Measurements from ENCODE around the gene APOC1.
"Not testable (repeated sequence)": the region's sequence is repeated elsewhere in the genome, so short reads cannot be mapped to it uniquely, and the experiment has no call there.

APOC1 gene

GRCh38 chr19:44912854-44913253 is 1.6 kb upstream of the APOC1 start:
- 80% methylated on average over 4 of the region's 6 CpGs for WGBS (ENCODE audit: insufficient coverage)
- Histone ChIP-seq H3K4me3 (ENCODE audit: control insufficient read depth in 1 of 7, extremely low read depth in 1 of 7, insufficient read depth in 4 of 7, low read depth in 2 of 7, low read length in 6 of 7) (no peak overlapping the region), H3K36me3 (ENCODE audit: control insufficient read depth in 4 of 4, insufficient read depth in 4 of 4, low read length in 3 of 4) (no peaks in the 10 kb centered on the region), H3K9me3 (ENCODE audit: control extremely low read depth in 1 of 5, control insufficient read depth in 4 of 5, insufficient read depth in 2 of 5, low read depth in 1 of 5, low read length in 4 of 5) (no peaks in the 10 kb centered on the region), H3K27me3 (replicated peaks in 2 of 5; ENCODE audit: control insufficient read depth in 4 of 5, insufficient read depth in 5 of 5, low read length in 4 of 5) (no peaks in the 10 kb centered on the region), H3K4me1 (ENCODE audit: control extremely low read depth in 1 of 4, control insufficient read depth in 4 of 4, insufficient read depth in 4 of 4, low read length in 3 of 4) (peaks cover 0 to 35% (median 21%) of the 10 kb centered on the region in 4 experiments), H3K27ac (ENCODE audit: insufficient read depth in 1 of 2, low read depth in 1 of 2, low read length in 2 of 2, poor library complexity in 1 of 2, severe bottlenecking in 2 of 2) (no peak overlapping the region)
- POLR2A ChIA-PET, result no interaction called here
- no peak for DNase-seq
- CTCF ChIA-PET, result interaction anchor here (0.8 to 10.3 kb wide), 3 partner anchors 8 to 39 kb away, joined by 3 to 72 read pairs (median 3); no protein-coding TSS in a partner anchor

GRCh38 chr19:44913512-44914432 is 636 bp upstream of the APOC1 start:
- Histone ChIP-seq H3K4me3 (ENCODE audit: control insufficient read depth in 1 of 7, extremely low read depth in 1 of 7, insufficient read depth in 4 of 7, low read depth in 2 of 7, low read length in 6 of 7) (peak overlapping the region in 2 of 7 experiments; percentile 67 to 72), H3K4me1 (ENCODE audit: control extremely low read depth in 1 of 4, control insufficient read depth in 4 of 4, insufficient read depth in 4 of 4, low read length in 3 of 4) (peaks cover 0 to 35% (median 21%) of the 10 kb centered on the region in 4 experiments), H3K27ac (ENCODE audit: insufficient read depth in 1 of 2, low read depth in 1 of 2, low read length in 2 of 2, poor library complexity in 1 of 2, severe bottlenecking in 2 of 2) (peak overlapping the region in 1 of 2 experiments; percentile 70)
- POLR2A ChIA-PET; H3K27me3 ChIP-seq (replicated peaks in 2 of 5; ENCODE audit: control insufficient read depth in 4 of 5, insufficient read depth in 5 of 5, low read length in 4 of 5); H3K36me3 ChIP-seq (ENCODE audit: control insufficient read depth in 4 of 4, insufficient read depth in 4 of 4, low read length in 3 of 4); H3K9me3 ChIP-seq (ENCODE audit: control extremely low read depth in 1 of 5, control insufficient read depth in 4 of 5, insufficient read depth in 2 of 5, low read depth in 1 of 5, low read length in 4 of 5): not testable (repeated sequence)
- peak in 1 of 3 donors; percentile 25 for DNase-seq
- CTCF ChIA-PET, result interaction anchor here (0.8 to 10.3 kb wide), 3 partner anchors 9 to 38 kb away, joined by 3 to 72 read pairs (median 3); no protein-coding TSS in a partner anchor
- 61% methylated on average over 9 of the region's 23 CpGs for WGBS (ENCODE audit: insufficient coverage)

- Histone ChIP-seq H3K9me3 (ENCODE audit: control extremely low read depth in 1 of 5, control insufficient read depth in 4 of 5, insufficient read depth in 2 of 5, low read depth in 1 of 5, low read length in 4 of 5) (no peaks in the 10 kb centered on the region), H3K27me3 (replicated peaks in 2 of 5; ENCODE audit: control insufficient read depth in 4 of 5, insufficient read depth in 5 of 5, low read length in 4 of 5) (no peaks in the 10 kb centered on the region), H3K27ac (ENCODE audit: insufficient read depth in 1 of 2, low read depth in 1 of 2, low read length in 2 of 2, poor library complexity in 1 of 2, severe bottlenecking in 2 of 2) (no peak overlapping the region), H3K4me3 (ENCODE audit: control insufficient read depth in 1 of 7, extremely low read depth in 1 of 7, insufficient read depth in 4 of 7, low read depth in 2 of 7, low read length in 6 of 7) (no peak overlapping the region), H3K4me1 (ENCODE audit: control extremely low read depth in 1 of 4, control insufficient read depth in 4 of 4, insufficient read depth in 4 of 4, low read length in 3 of 4) (peaks cover 0 to 30% (median 28%) of the 10 kb centered on the region in 4 experiments), H3K36me3 (ENCODE audit: control insufficient read depth in 4 of 4, insufficient read depth in 4 of 4, low read length in 3 of 4) (no peaks in the 10 kb centered on the region)
- WGBS (ENCODE audit: insufficient coverage), result 96% methylated on average over 6 of the region's 8 CpGs
- CTCF ChIA-PET, result no interaction called here
- DNase-seq, result no peak
- POLR2A ChIA-PET, result interaction anchor here (0.7 kb wide), 1 partner anchor 92 kb away, joined by 3 read pairs; no protein-coding TSS in a partner anchor
Measured at GRCh38 chr19:44924243-44924725, 9.9 kb downstream of the APOC1 start.

GRCh38 chr19:44925114-44925891 is 10.9 kb downstream of the APOC1 start:
- POLR2A ChIA-PET, result interaction anchor here (0.6 kb wide), 1 partner anchor 40 kb away, joined by 3 read pairs; no protein-coding TSS in a partner anchor
- no peaks in the 10 kb centered on the region for H3K36me3 ChIP-seq (ENCODE audit: control insufficient read depth in 4 of 4, insufficient read depth in 4 of 4, low read length in 3 of 4)
- DNase-seq, result peak; percentile 39 to 84 (median 82)
- H3K4me1 ChIP-seq (ENCODE audit: control extremely low read depth in 1 of 4, control insufficient read depth in 4 of 4, insufficient read depth in 4 of 4, low read length in 3 of 4), result peaks cover 0 to 30% (median 28%) of the 10 kb centered on the region in 4 experiments
- CTCF ChIA-PET, result interaction anchor here (0.7 to 2.2 kb wide), 7 partner anchors 10 to 29 kb away, joined by 3 to 11 read pairs (median 4); partner anchors contain the start of gene APOE
- peak overlapping the region in 2 of 7 experiments; percentile 7 to 16 for H3K4me3 ChIP-seq (ENCODE audit: control insufficient read depth in 1 of 7, extremely low read depth in 1 of 7, insufficient read depth in 4 of 7, low read depth in 2 of 7, low read length in 6 of 7)
- H3K27ac ChIP-seq (ENCODE audit: insufficient read depth in 1 of 2, low read depth in 1 of 2, low read length in 2 of 2, poor library complexity in 1 of 2, severe bottlenecking in 2 of 2), result no peak overlapping the region
- no peaks in the 10 kb centered on the region for H3K9me3 ChIP-seq (ENCODE audit: control extremely low read depth in 1 of 5, control insufficient read depth in 4 of 5, insufficient read depth in 2 of 5, low read depth in 1 of 5, low read length in 4 of 5)
- 20% methylated on average over 3 of the region's 8 CpGs for WGBS (ENCODE audit: insufficient coverage)
- no peaks in the 10 kb centered on the region for H3K27me3 ChIP-seq (replicated peaks in 2 of 5; ENCODE audit: control insufficient read depth in 4 of 5, insufficient read depth in 5 of 5, low read length in 4 of 5)

- Histone ChIP-seq H3K4me3 (ENCODE audit: control insufficient read depth in 1 of 7, extremely low read depth in 1 of 7, insufficient read depth in 4 of 7, low read depth in 2 of 7, low read length in 6 of 7) (peak overlapping the region in 4 of 7 experiments; percentile 1 to 52 (median 20)), H3K4me1 (ENCODE audit: control extremely low read depth in 1 of 4, control insufficient read depth in 4 of 4, insufficient read depth in 4 of 4, low read length in 3 of 4) (peaks cover 0 to 30% (median 28%) of the 10 kb centered on the region in 4 experiments)
- POLR2A ChIA-PET; H3K27me3 ChIP-seq (replicated peaks in 2 of 5; ENCODE audit: control insufficient read depth in 4 of 5, insufficient read depth in 5 of 5, low read length in 4 of 5); H3K27ac ChIP-seq (ENCODE audit: insufficient read depth in 1 of 2, low read depth in 1 of 2, low read length in 2 of 2, poor library complexity in 1 of 2, severe bottlenecking in 2 of 2); H3K36me3 ChIP-seq (ENCODE audit: control insufficient read depth in 4 of 4, insufficient read depth in 4 of 4, low read length in 3 of 4); DNase-seq; H3K9me3 ChIP-seq (ENCODE audit: control extremely low read depth in 1 of 5, control insufficient read depth in 4 of 5, insufficient read depth in 2 of 5, low read depth in 1 of 5, low read length in 4 of 5): not testable (repeated sequence)
- WGBS (ENCODE audit: insufficient coverage), result 74% methylated on average over 9 of the region's 19 CpGs
- CTCF ChIA-PET, result interaction anchor here (0.6 to 2.2 kb wide), 6 partner anchors 12 to 28 kb away, joined by 3 to 11 read pairs (median 6); partner anchors contain the start of gene APOE
Measured at GRCh38 chr19:44926245-44927077, 12.1 kb downstream of the APOC1 start.

GRCh38 chr19:44927746-44928145 is 13.3 kb downstream of the APOC1 start:
- H3K27me3 ChIP-seq (replicated peaks in 2 of 5; ENCODE audit: control insufficient read depth in 4 of 5, insufficient read depth in 5 of 5, low read length in 4 of 5), result no peaks in the 10 kb centered on the region
- H3K36me3 ChIP-seq (ENCODE audit: control insufficient read depth in 4 of 4, insufficient read depth in 4 of 4, low read length in 3 of 4), result no peaks in the 10 kb centered on the region
- H3K9me3 ChIP-seq (ENCODE audit: control extremely low read depth in 1 of 5, control insufficient read depth in 4 of 5, insufficient read depth in 2 of 5, low read depth in 1 of 5, low read length in 4 of 5), result no peaks in the 10 kb centered on the region
- H3K4me3 ChIP-seq (ENCODE audit: control insufficient read depth in 1 of 7, extremely low read depth in 1 of 7, insufficient read depth in 4 of 7, low read depth in 2 of 7, low read length in 6 of 7), result no peak overlapping the region
- no peak overlapping the region for H3K27ac ChIP-seq (ENCODE audit: insufficient read depth in 1 of 2, low read depth in 1 of 2, low read length in 2 of 2, poor library complexity in 1 of 2, severe bottlenecking in 2 of 2)
- no peak for DNase-seq
- ChIA-PET CTCF (no interaction called here), POLR2A (no interaction called here)
- WGBS (ENCODE audit: insufficient coverage), result 71% methylated on average over 2 of the region's 5 CpGs
- H3K4me1 ChIP-seq (ENCODE audit: control extremely low read depth in 1 of 4, control insufficient read depth in 4 of 4, insufficient read depth in 4 of 4, low read length in 3 of 4), result peaks cover 0 to 30% (median 28%) of the 10 kb centered on the region in 4 experiments

All from common myeloid progenitor, CD34-positive (primary cell).